HepG2 (cell line): Measurements from ENCODE around the gene COX4I2. TPM values are rescaled to one million over a fixed set of nuclear protein-coding genes. Genes with fewer than 3 reads are reported as not detected.

Source experiments
- BHLHE40 ChIP-seq: IDR thresholded peaks from 2 replicates; pipeline ENCODE4 v1.6.1; 2011; ENCODE audit warnings: low read length, improper control_type of control experiment
- BRCA1 ChIP-seq: sonication (generic); formaldehyde crosslinking; IDR thresholded peaks from 2 replicates; pipeline ENCODE4 v1.4.0; 2020; ENCODE audit warnings: missing genetic modification reagents
- HIVEP1 ChIP-seq: sonication (generic); formaldehyde crosslinking; IDR thresholded peaks from 2 replicates; pipeline ENCODE4 v1.4.0; 2020; ENCODE audit warnings: mild to moderate bottlenecking, missing genetic modification reagents
- HOMEZ ChIP-seq: IDR thresholded peaks from 2 replicates; pipeline ENCODE4 v1.6.1; 2016; ENCODE audit warnings: low read depth
- KLF11 ChIP-seq: IDR thresholded peaks from 2 replicates; pipeline ENCODE4 v1.6.1; 2016; ENCODE audit warnings: missing compliant biosample characterization
- NR0B2 ChIP-seq: sonication (generic); formaldehyde crosslinking; IDR thresholded peaks from 2 replicates; pipeline ENCODE4 v1.4.0; 2020; ENCODE audit warnings: mild to moderate bottlenecking, missing genetic modification reagents
- PATZ1 ChIP-seq: sonication (generic); formaldehyde crosslinking; IDR thresholded peaks from 2 replicates; pipeline ENCODE4 v1.4.0; 2020; ENCODE audit warnings: missing genetic modification reagents
- PAWR ChIP-seq: sonication (generic); formaldehyde crosslinking; IDR thresholded peaks from 2 replicates; pipeline ENCODE4 v1.4.0; 2020; ENCODE audit warnings: missing genetic modification reagents, mild to moderate bottlenecking, borderline replicate concordance
- PHB2 ChIP-seq: fragments of 450-650 bp; IDR thresholded peaks from 2 replicates; pipeline ENCODE4 v1.6.1; 2018; ENCODE audit not compliant: partially characterized antibody
- PREB ChIP-seq: sonication (generic); formaldehyde crosslinking; IDR thresholded peaks from 2 replicates; pipeline ENCODE4 v1.4.0; 2020; ENCODE audit warnings: missing genetic modification reagents
- SALL2 ChIP-seq: sonication (generic); formaldehyde crosslinking; IDR thresholded peaks from 2 replicates; pipeline ENCODE4 v1.8.1; 2023; ENCODE audit warnings: mild to moderate bottlenecking, missing genetic modification reagents, inconsistent platforms
- SOX5 ChIP-seq: IDR thresholded peaks from 2 replicates; pipeline ENCODE4 v1.6.1; 2016; ENCODE audit warnings: borderline replicate concordance
- SRF ChIP-seq: IDR thresholded peaks from 2 replicates; pipeline ENCODE4 v1.6.1; 2011; ENCODE audit warnings: mild to moderate bottlenecking, low read depth, low read length, moderate library complexity
- ZNF136 ChIP-seq: sonication (generic); formaldehyde crosslinking; IDR thresholded peaks from 2 replicates; pipeline ENCODE4 v1.8.1; 2022; ENCODE audit warnings: low read depth, mild to moderate bottlenecking, moderate library complexity, missing genetic modification reagents
- ZNF30 ChIP-seq: sonication (generic); formaldehyde crosslinking; IDR thresholded peaks from 2 replicates; pipeline ENCODE4 v1.5.0; 2020; ENCODE audit warnings: mild to moderate bottlenecking, missing genetic modification reagents
- ZNF329 ChIP-seq: sonication (generic); formaldehyde crosslinking; IDR thresholded peaks from 2 replicates; pipeline ENCODE4 v1.9.0; 2021; ENCODE audit warnings: low read depth, mild to moderate bottlenecking, missing genetic modification reagents
- ZNF337 ChIP-seq: sonication (generic); formaldehyde crosslinking; IDR thresholded peaks from 2 replicates; pipeline ENCODE4 v1.5.1; 2020; ENCODE audit warnings: missing genetic modification reagents, low read depth, mild to moderate bottlenecking, borderline replicate concordance
- ZNF484 ChIP-seq: sonication (generic); formaldehyde crosslinking; IDR thresholded peaks from 2 replicates; pipeline ENCODE4 v1.5.1; 2020; ENCODE audit warnings: mild to moderate bottlenecking, low read depth, missing genetic modification reagents, borderline replicate concordance
- ZNF496 ChIP-seq: sonication (generic); formaldehyde crosslinking; IDR thresholded peaks from 2 replicates; pipeline ENCODE4 v1.8.1; 2023; ENCODE audit warnings: mild to moderate bottlenecking, moderate library complexity, missing genetic modification reagents; ENCODE audit not compliant: insufficient replicate concordance
- ZNF639 ChIP-seq: conservative IDR thresholded peaks from 2 replicates; pipeline ENCODE4 v1.6.1; 2018; ENCODE audit warnings: missing genetic modification reagents
- ZUFSP ChIP-seq: sonication (generic); formaldehyde crosslinking; IDR thresholded peaks from 2 replicates; pipeline ENCODE4 v1.9.0; 2021; ENCODE audit warnings: missing genetic modification reagents, mild to moderate bottlenecking, borderline replicate concordance
- polyA plus RNA-seq, 8 experiments: library from polyadenylated mRNA; depleted of rRNA in 3 of 8; stranded (reverse) in 7 of 8; unstranded in 1 of 8; fragments of >200 nt; fragmentation: Illumina TruSeq in 4 of 8; extraction: Trizol in 4 of 8; gene quantifications; 2 replicates each; pipeline versions ENCODE4 v1.2.1 to v1.2.3, GENCODE V29; 2011 to 2016; ENCODE audit warnings: low read depth in 4 of 8, missing spikeins in 1 of 8, mixed read lengths in 1 of 8; ENCODE audit not compliant: insufficient read depth in 1 of 8
- total RNA-seq, 5 experiments: library from RNA; depleted of rRNA; stranded (reverse); fragments of >200 nt; fragmentation: Illumina TruSeq; extraction: Trizol; gene quantifications; 2 replicates each; pipeline ENCODE4 v1.2.3, GENCODE V29; 2016; ENCODE audit warnings: low read depth in 1 of 5

The COX4I2 gene
- total and polyA plus RNA-seq, 2 of the 13 experiments (the other 11 are each of a cell fraction or from before 2014, with no cell fraction given), result 1.1 TPM; not detected in 1

GRCh38 chr20:31595654-31596411 lies 41.9 kb upstream of the COX4I2 start (continued):
- TF ChIP-seq BRCA1 (CRISPR knock-in tag) (no peak; the same call in 1 of the 2 replicates), KLF11 (CRISPR knock-in tag) (0 out of 2 replicates have a peak, but pooled peaks have one; percentile 28), ZUFSP (CRISPR knock-in tag) (no peak), ZNF337 (CRISPR knock-in tag) (no peak), NR0B2 (CRISPR knock-in tag) (peak; percentile 50; the same call in 1 of the 2 replicates), ZNF496 (CRISPR knock-in tag) (no peak), PAWR (CRISPR knock-in tag) (0 out of 2 replicates have a peak, but pooled peaks have one; percentile 32), ZNF329 (CRISPR knock-in tag) (no peak), HOMEZ (CRISPR knock-in tag) (no peak), PATZ1 (CRISPR knock-in tag) (peak; percentile 98), BHLHE40 (peak; percentile 50), ZNF639 (CRISPR knock-in tag) (no peak; the same call in 1 of the 2 replicates), SALL2 (CRISPR knock-in tag) (no peak), PREB (CRISPR knock-in tag) (no peak), ZNF484 (CRISPR knock-in tag) (no peak), SOX5 (CRISPR knock-in tag) (peak; percentile 53), ZNF30 (CRISPR knock-in tag) (no peak), HIVEP1 (CRISPR knock-in tag) (no peak; the same call in 1 of the 2 replicates), PHB2 (no peak), ZNF136 (CRISPR knock-in tag) (no peak), SRF (no peak)
